Smooth muscle cell (in vitro differentiated cells): Measurements from ENCODE around the gene WDHD1. TPM values are rescaled to one million over a fixed set of nuclear protein-coding genes. Genes with fewer than 3 reads are reported as not detected.

Experiments used
- DNase-seq: peaks from one replicate; lab custom pipeline; 2025; ENCODE audit not compliant: unreplicated experiment; lab: John Stamatoyannopoulos, UW
- H2AFZ ChIP-seq: fragments of 200-600 bp; sonication (generic); 2 replicates; pipeline ENCODE4 v1.6.0; 2016; ENCODE audit warnings: antibody characterized with exemption, low read depth, mild to moderate bottlenecking
- H3F3A ChIP-seq: fragments of 200-600 bp; sonication (generic); 2 replicates; pipeline ENCODE4 v1.6.0; 2017; ENCODE audit warnings: antibody characterized with exemption, low read depth
- H3K27ac ChIP-seq: fragments of 200-600 bp; sonication (generic); 2 replicates; pipeline ENCODE4 v1.5.1; 2016; ENCODE audit warnings: low read depth, mild to moderate bottlenecking
- H3K27me3 ChIP-seq: fragments of 200-600 bp; sonication (generic); 2 replicates; pipeline ENCODE4 v1.6.1; 2016; ENCODE audit warnings: low read depth, mild to moderate bottlenecking
- H3K36me3 ChIP-seq: fragments of 200-600 bp; sonication (generic); 2 replicates; pipeline ENCODE4 v1.5.1; 2016; ENCODE audit warnings: low read depth
- H3K4me1 ChIP-seq: fragments of 200-600 bp; sonication (generic); 2 replicates; pipeline ENCODE4 v1.5.1; 2016; ENCODE audit warnings: low read depth
- H3K4me2 ChIP-seq: fragments of 200-600 bp; sonication (generic); 2 replicates; pipeline ENCODE4 v1.6.0; 2016; ENCODE audit warnings: mild to moderate bottlenecking
- H3K4me3 ChIP-seq: fragments of 200-600 bp; sonication (generic); 2 replicates; pipeline ENCODE4 v1.5.1; 2016; ENCODE audit warnings: mild to moderate bottlenecking
- H3K79me2 ChIP-seq: fragments of 200-600 bp; sonication (generic); 2 replicates; pipeline ENCODE4 v1.6.0; 2016; ENCODE audit warnings: low read depth, mild to moderate bottlenecking
- H3K9ac ChIP-seq: fragments of 200-600 bp; sonication (generic); 2 replicates; pipeline ENCODE4 v1.6.0; 2016; ENCODE audit warnings: low read depth
- H3K9me3 ChIP-seq: fragments of 200-600 bp; sonication (generic); replicated peaks from 2 replicates; pipeline ENCODE4 v1.5.1; 2016; ENCODE audit warnings: low read depth
- H4K20me1 ChIP-seq: fragments of 200-600 bp; sonication (generic); 2 replicates; pipeline ENCODE4 v1.6.0; 2016; ENCODE audit warnings: low read depth
- CTCF ChIP-seq: fragments of 200-600 bp; sonication (generic); IDR thresholded peaks from 2 replicates; pipeline ENCODE4 v1.5.1; 2017; ENCODE audit warnings: borderline replicate concordance, mild to moderate bottlenecking, antibody characterized with exemption; ENCODE audit not compliant: insufficient read depth, poor library complexity, severe bottlenecking
- WGBS: methylation state at CpG from one replicate; pipeline ENCODE4 v1.1.7; 2016; ENCODE audit warnings: low lambda C conversion rate; 5-methylcytosine and 5-hydroxymethylcytosine counted together
- polyA plus RNA-seq: library from polyadenylated mRNA; unstranded; fragments of >200 nt; fragmentation: Nextera tagmentation; extraction: Ambion mirVana; gene quantifications from 2 replicates; pipeline ENCODE4 v1.2.1, GENCODE V29; 2016
- total RNA-seq: library from RNA; depleted of rRNA; stranded (reverse); fragments of >200 nt; gene quantifications from 2 replicates; pipeline ENCODE4 v1.2.3, GENCODE V29; 2014

Gene WDHD1
- total and polyA plus RNA-seq, 2 experiments from 2014 or later, result 5.7 to 9.4 TPM

- Histone ChIP-seq H3F3A (peaks cover 4% of the 10 kb centered on the region), H3K4me1 (no peaks in the 10 kb centered on the region), H3K9me3 (no peaks in the 10 kb centered on the region), H3K27me3 (no peaks in the 10 kb centered on the region), H4K20me1 (no peaks in the 10 kb centered on the region), H3K9ac (no peak overlapping the region), H3K79me2 (no peaks in the 10 kb centered on the region), H2AFZ (no peak overlapping the region), H3K4me3 (no peak overlapping the region), H3K36me3 (no peaks in the 10 kb centered on the region), H3K27ac (no peak overlapping the region), H3K4me2 (no peak overlapping the region)
- TF ChIP-seq CTCF, result no peak
- WGBS, result 90% methylated on average over 10 of the region's 10 CpGs
- no peak for DNase-seq
Observed at GRCh38 chr14:54891471-54892245, 135.2 kb downstream of the WDHD1 start.

GRCh38 chr14:54890788-54891187 lies 136.1 kb downstream of the WDHD1 start:
- no peaks in the 10 kb centered on the region for H3K9me3 ChIP-seq
- no peak for DNase-seq
- peaks cover 4% of the 10 kb centered on the region for H3F3A ChIP-seq
- no peaks in the 10 kb centered on the region for H4K20me1 ChIP-seq
- no peaks in the 10 kb centered on the region for H3K4me1 ChIP-seq
- no peak overlapping the region for H3K27ac ChIP-seq
- no peaks in the 10 kb centered on the region for H3K36me3 ChIP-seq
- no peaks in the 10 kb centered on the region for H3K79me2 ChIP-seq
- no peak overlapping the region for H2AFZ ChIP-seq
- H3K9ac ChIP-seq, result no peak overlapping the region
- no peaks in the 10 kb centered on the region for H3K27me3 ChIP-seq
- no peak for TF ChIP-seq CTCF
- no peak overlapping the region for H3K4me3 ChIP-seq
- no peak overlapping the region for H3K4me2 ChIP-seq
- 96% methylated on average over 1 of the region's 1 CpG for WGBS

- Histone ChIP-seq H3K27ac (no peak overlapping the region), H3K9me3 (no peaks in the 10 kb centered on the region), H3K4me1 (no peaks in the 10 kb centered on the region), H3F3A (no peaks in the 10 kb centered on the region), H3K4me3 (no peak overlapping the region), H3K9ac (no peak overlapping the region), H3K4me2 (no peak overlapping the region), H3K27me3 (no peaks in the 10 kb centered on the region), H4K20me1 (no peaks in the 10 kb centered on the region), H2AFZ (no peak overlapping the region), H3K36me3 (no peaks in the 10 kb centered on the region), H3K79me2 (no peaks in the 10 kb centered on the region)
- TF ChIP-seq CTCF, result no peak
- DNase-seq, result no peak
- 93% methylated on average over 8 of the region's 8 CpGs for WGBS
Observed at GRCh38 chr14:54889919-54890318, 137.0 kb downstream of the WDHD1 start.

Other genes starting within 250 kb of the WDHD1 start
- 2.1 and 2.3 TPM in 2 replicates for gene GCH1, start 124.3 kb downstream of the WDHD1 start, total RNA-seq
- 0.08 and 0.70 TPM in 2 replicates for gene GCH1, start 124.3 kb downstream of the WDHD1 start, polyA plus RNA-seq
- gene SOCS4, start 137 bp upstream of the WDHD1 start, total RNA-seq, result 19.6 and 22.2 TPM in 2 replicates
- 3.8 and 4.8 TPM in 2 replicates for gene SOCS4, start 137 bp upstream of the WDHD1 start, polyA plus RNA-seq
- 109 and 176 TPM in 2 replicates for gene MAPK1IP1L, start 24.5 kb upstream of the WDHD1 start, total RNA-seq
- 89.0 and 89.7 TPM in 2 replicates for gene MAPK1IP1L, start 24.5 kb upstream of the WDHD1 start, polyA plus RNA-seq
- gene LGALS3, start 102.2 kb upstream of the WDHD1 start, total RNA-seq, result 166 and 170 TPM in 2 replicates
- 201 and 234 TPM in 2 replicates for gene LGALS3, start 102.2 kb upstream of the WDHD1 start, polyA plus RNA-seq
- gene DLGAP5, start 164.5 kb upstream of the WDHD1 start, total RNA-seq, result 5.3 and 8.0 TPM in 2 replicates
- gene DLGAP5, start 164.5 kb upstream of the WDHD1 start, polyA plus RNA-seq, result 5.3 and 7.5 TPM in 2 replicates
- gene FBXO34, start 244.3 kb upstream of the WDHD1 start, total RNA-seq, result 23.9 TPM in 2 replicates
- 17.4 and 21.5 TPM in 2 replicates for gene FBXO34, start 244.3 kb upstream of the WDHD1 start, polyA plus RNA-seq